GM21360 (cell line): ENCODE measurements around the gene FILIP1.
"Not testable (repeated sequence)": the region's sequence is repeated elsewhere in the genome, so short reads cannot be mapped to it uniquely, and the experiment has no call there.

Experiments
- ATAC-seq: cut with Tn5 transposase; IDR thresholded peaks from one replicate; pipeline ENCODE4 v1.9.1; 2021; ENCODE audit warnings: mild to moderate bottlenecking, moderate library complexity; ENCODE audit not compliant: unreplicated experiment

Gene FILIP1

GRCh38 chr6:75422024-75422639 is 71.5 kb downstream of the FILIP1 start:
- no peak for ATAC-seq

GRCh38 chr6:75421316-75422023 is 72.1 kb downstream of the FILIP1 start:
- ATAC-seq, result no peak

GRCh38 chr6:75419980-75420379 is 73.6 kb downstream of the FILIP1 start:
- ATAC-seq, result no peak

- ATAC-seq, result no peak
These were observed 74.2 kb downstream of the FILIP1 start for GRCh38 chr6:75419416-75419815.

- no peak for ATAC-seq
These were observed 75.4 kb downstream of the FILIP1 start for GRCh38 chr6:75418233-75418632.

- no peak for ATAC-seq
These were observed 77.2 kb downstream of the FILIP1 start for GRCh38 chr6:75416443-75416842.

- ATAC-seq, result no peak
These were observed 77.8 kb downstream of the FILIP1 start for GRCh38 chr6:75415804-75416203.

- no peak for ATAC-seq
These were observed 79.1 kb downstream of the FILIP1 start for GRCh38 chr6:75414445-75415021.

GRCh38 chr6:75412969-75413662 is 80.5 kb downstream of the FILIP1 start:
- ATAC-seq, result no peak

- ATAC-seq, result not testable (repeated sequence)
These were observed 83.0 kb downstream of the FILIP1 start for GRCh38 chr6:75410564-75410963.

- no peak for ATAC-seq
These were observed 83.7 kb downstream of the FILIP1 start for GRCh38 chr6:75409928-75410327.

GRCh38 chr6:75409286-75409685 is 84.3 kb downstream of the FILIP1 start:
- ATAC-seq, result no peak

GRCh38 chr6:75403563-75404080 is 90.0 kb downstream of the FILIP1 start:
- ATAC-seq, result no peak

- ATAC-seq, result no peak
These were observed 91.3 kb downstream of the FILIP1 start for GRCh38 chr6:75402296-75402695.

GRCh38 chr6:75397656-75398465 is 95.7 kb downstream of the FILIP1 start:
- no peak for ATAC-seq

- ATAC-seq, result no peak
These were observed 96.4 kb downstream of the FILIP1 start for GRCh38 chr6:75397171-75397570.

- no peak for ATAC-seq
These were observed 97.4 kb downstream of the FILIP1 start for GRCh38 chr6:75396005-75396800.

- no peak for ATAC-seq
These were observed 99.8 kb downstream of the FILIP1 start for GRCh38 chr6:75393806-75394205.

GRCh38 chr6:75391276-75391675 is 102.3 kb downstream of the FILIP1 start:
- no peak for ATAC-seq
